Activated CD4-positive, alpha-beta T cell treated with anti-CD3 and anti-CD28 coated beads for 36 hours (primary cell): ENCODE results near the gene TYW1. TPM values are rescaled to one million over a fixed set of nuclear protein-coding genes. Genes with fewer than 3 reads are reported as not detected.
"Not testable (repeated sequence)": the region's sequence is repeated elsewhere in the genome, so short reads cannot be mapped to it uniquely, and the experiment has no call there.

Experiments used
- ATAC-seq: fragments of 200-7000 bp; cut with Tn5 transposase; one replicate; pipeline ENCODE4 v1.10.0; 2021; ENCODE audit warnings: mild to moderate bottlenecking, moderate library complexity
- CTCF ChIA-PET: fragments of 350-600 bp; sonication (Branson Sonifier 250); formaldehyde crosslinking; loops from one replicate; lab custom pipeline; 2021; ENCODE audit warnings: antibody characterized with exemption; lab: Charles Lee
- POLR2A ChIA-PET: fragments of 350-600 bp; sonication (Branson Sonifier 250); formaldehyde crosslinking; loops from one replicate; lab custom pipeline; 2021; ENCODE audit warnings: antibody characterized with exemption, inconsistent platforms; lab: Charles Lee
- DNase-seq: peaks from one replicate; pipeline ENCODE4 v3.0.0-alpha.2; 2020
- H3K27ac Mint-ChIP-seq: one replicate; pipeline ENCODE4 v1.8.0; 2021; ENCODE audit warnings: mixed read lengths
- H3K27me3 Mint-ChIP-seq: one replicate; pipeline ENCODE4 v1.8.0; 2021; ENCODE audit warnings: mixed read lengths
- H3K36me3 Mint-ChIP-seq: one replicate; pipeline ENCODE4 v1.8.0; 2021; ENCODE audit warnings: low read depth, mixed read lengths
- H3K4me1 Mint-ChIP-seq: one replicate; pipeline ENCODE4 v1.8.0; 2021; ENCODE audit warnings: mixed read lengths
- H3K4me3 Mint-ChIP-seq: one replicate; pipeline ENCODE4 v1.8.0; 2021; ENCODE audit warnings: mild to moderate bottlenecking, moderate library complexity, mixed read lengths
- H3K9me3 Mint-ChIP-seq: one replicate; pipeline ENCODE4 v1.8.0; 2021; ENCODE audit warnings: low read depth, mixed read lengths
- intact Hi-C, 2 experiments: fragments of 100-400 bp; cut with DNase I in 1 of 2; cut with micrococcal nuclease in 1 of 2; formaldehyde crosslinking; loops; one replicate each; pipeline versions ENCODE4 v1.14.2 to v1.15.1; 2022 to 2024; cut with DNase I, micrococcal nuclease
- microRNA-seq: library from miRNA; unstranded; fragments of <30 nt; microRNA quantifications from one replicate; pipeline ENCODE4 v1.2.0, GENCODE V29; 2021; ENCODE audit warnings: borderline replicate concordance
- total RNA-seq, 2 experiments: library from RNA; stranded (reverse); gene quantifications; one replicate each; pipeline ENCODE4 v1.2.3, GENCODE V29; 2021

The TYW1 gene
- total RNA-seq, 2 experiments from 2014 or later, result 13.1 to 14.7 TPM

- POLR2A ChIA-PET, result not testable (repeated sequence)
These were observed 269.4 kb downstream of the TYW1 start for GRCh38 chr7:67266070-67266469.

GRCh38 chr7:67267914-67268313 is 271.3 kb downstream of the TYW1 start:
- Mint-ChIP-seq H3K27me3 (no peaks in the 10 kb centered on the region), H3K27ac (no peak overlapping the region), H3K36me3 (peaks cover 13% of the 10 kb centered on the region), H3K9me3 (no peaks in the 10 kb centered on the region), H3K4me1 (no peaks in the 10 kb centered on the region), H3K4me3 (no peak overlapping the region)
- ChIA-PET CTCF (no interaction called here), POLR2A (no interaction called here)
- DNase-seq, result no peak
- ATAC-seq, result no peak
- intact Hi-C loops, result no loop called here

More at GRCh38 chr7:67266070-67266469, 269.4 kb downstream of the TYW1 start:
- DNase-seq, H3K4me3 Mint-ChIP-seq, intact Hi-C loops, CTCF ChIA-PET, ATAC-seq, H3K27me3 Mint-ChIP-seq, H3K9me3 Mint-ChIP-seq, H3K4me1 Mint-ChIP-seq, H3K27ac Mint-ChIP-seq: not testable (repeated sequence)
- peaks cover 15% of the 10 kb centered on the region for H3K36me3 Mint-ChIP-seq

GRCh38 chr7:67269916-67270315 is 273.3 kb downstream of the TYW1 start:
- H3K4me3 Mint-ChIP-seq, ATAC-seq, H3K36me3 Mint-ChIP-seq, intact Hi-C loops, H3K27me3 Mint-ChIP-seq, DNase-seq, H3K4me1 Mint-ChIP-seq, POLR2A ChIA-PET, CTCF ChIA-PET, H3K9me3 Mint-ChIP-seq, H3K27ac Mint-ChIP-seq: not testable (repeated sequence)

Small RNAs within 50 kb of the gene (microRNA-seq; reads per million reads assigned to microRNA genes)
- gene MIR4650-1, result not detected

Other genes starting within 250 kb of the TYW1 start
- gene TMEM248, start 75.6 kb upstream of the TYW1 start, total RNA-seq, result 10 to 100 TPM; 70.5 to 85.8 TPM
- gene SBDS, start 1.2 kb upstream of the TYW1 start, total RNA-seq, result 10 to 100 TPM; 53.8 to 66.0 TPM